Upper lobe of left lung (tissue), 4 donors: ENCODE measurements around the gene PRXL2A.

Source experiments
- EP300 ChIP-seq, 4 donors: sonication (generic); formaldehyde crosslinking; IDR thresholded peaks; one replicate each; pipeline ENCODE4 v1.5.1; 2017; ENCODE audit warnings: antibody characterized with exemption in 4 of 4, control low read depth in 2 of 4
- POLR2A ChIP-seq, 4 donors: fragments of 450-650 bp; IDR thresholded peaks; one replicate each; pipeline ENCODE4 v1.5.1; 2016 to 2017; ENCODE audit warnings: antibody characterized with exemption in 4 of 4, mild to moderate bottlenecking in 2 of 4
- TF ChIP-seq, protein P1 (sequence below), 6 experiments: fragments of 450-650 bp in 4 of 6; fragments of 200-600 bp in 2 of 6; sonication (generic) in 2 of 6; IDR thresholded peaks; one replicate each; pipeline ENCODE4 v1.5.1; 2016 to 2019; ENCODE audit warnings: antibody characterized with exemption in 6 of 6

- TF ChIP-seq, protein P1, sequence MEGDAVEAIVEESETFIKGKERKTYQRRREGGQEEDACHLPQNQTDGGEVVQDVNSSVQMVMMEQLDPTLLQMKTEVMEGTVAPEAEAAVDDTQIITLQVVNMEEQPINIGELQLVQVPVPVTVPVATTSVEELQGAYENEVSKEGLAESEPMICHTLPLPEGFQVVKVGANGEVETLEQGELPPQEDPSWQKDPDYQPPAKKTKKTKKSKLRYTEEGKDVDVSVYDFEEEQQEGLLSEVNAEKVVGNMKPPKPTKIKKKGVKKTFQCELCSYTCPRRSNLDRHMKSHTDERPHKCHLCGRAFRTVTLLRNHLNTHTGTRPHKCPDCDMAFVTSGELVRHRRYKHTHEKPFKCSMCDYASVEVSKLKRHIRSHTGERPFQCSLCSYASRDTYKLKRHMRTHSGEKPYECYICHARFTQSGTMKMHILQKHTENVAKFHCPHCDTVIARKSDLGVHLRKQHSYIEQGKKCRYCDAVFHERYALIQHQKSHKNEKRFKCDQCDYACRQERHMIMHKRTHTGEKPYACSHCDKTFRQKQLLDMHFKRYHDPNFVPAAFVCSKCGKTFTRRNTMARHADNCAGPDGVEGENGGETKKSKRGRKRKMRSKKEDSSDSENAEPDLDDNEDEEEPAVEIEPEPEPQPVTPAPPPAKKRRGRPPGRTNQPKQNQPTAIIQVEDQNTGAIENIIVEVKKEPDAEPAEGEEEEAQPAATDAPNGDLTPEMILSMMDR (IDR thresholded peaks at IDR 0.05) = peak in 4 of 6 experiments; percentile 19 to 40 (median 30)
- TF ChIP-seq POLR2A (IDR thresholded peaks at IDR 0.05) = no peak
- no peak for TF ChIP-seq EP300 (IDR thresholded peaks at IDR 0.05)
Measured at GRCh38 chr10:80443531-80443974, 35.2 kb downstream of the PRXL2A start.
